B cell (primary cell): ENCODE results near the gene ATG12.

ENCODE experiments used
- CTCF ChIP-seq: fragments of 200-600 bp; IDR thresholded peaks from one replicate; pipeline ENCODE4 v1.8.0; 2022; ENCODE audit warnings: antibody characterized with exemption, mild to moderate bottlenecking
- EZH2 ChIP-seq: IDR thresholded peaks from 2 replicates; pipeline ENCODE4 v1.6.1; 2012; ENCODE audit warnings: borderline replicate concordance, low read depth, mild to moderate bottlenecking, moderate library complexity, low read length; ENCODE audit not compliant: insufficient read depth, poor library complexity, severe bottlenecking

GRCh38 chr5:115795700-115796099, 45.7 kb downstream of the ATG12 start:
- TF ChIP-seq CTCF, result no peak
- no peak for TF ChIP-seq EZH2
